ENCODE results near the gene PRR30.
A peak's percentile ranks its signal among the peaks of the same experiment; 100 is the strongest.

PRR30 gene

DNA sequence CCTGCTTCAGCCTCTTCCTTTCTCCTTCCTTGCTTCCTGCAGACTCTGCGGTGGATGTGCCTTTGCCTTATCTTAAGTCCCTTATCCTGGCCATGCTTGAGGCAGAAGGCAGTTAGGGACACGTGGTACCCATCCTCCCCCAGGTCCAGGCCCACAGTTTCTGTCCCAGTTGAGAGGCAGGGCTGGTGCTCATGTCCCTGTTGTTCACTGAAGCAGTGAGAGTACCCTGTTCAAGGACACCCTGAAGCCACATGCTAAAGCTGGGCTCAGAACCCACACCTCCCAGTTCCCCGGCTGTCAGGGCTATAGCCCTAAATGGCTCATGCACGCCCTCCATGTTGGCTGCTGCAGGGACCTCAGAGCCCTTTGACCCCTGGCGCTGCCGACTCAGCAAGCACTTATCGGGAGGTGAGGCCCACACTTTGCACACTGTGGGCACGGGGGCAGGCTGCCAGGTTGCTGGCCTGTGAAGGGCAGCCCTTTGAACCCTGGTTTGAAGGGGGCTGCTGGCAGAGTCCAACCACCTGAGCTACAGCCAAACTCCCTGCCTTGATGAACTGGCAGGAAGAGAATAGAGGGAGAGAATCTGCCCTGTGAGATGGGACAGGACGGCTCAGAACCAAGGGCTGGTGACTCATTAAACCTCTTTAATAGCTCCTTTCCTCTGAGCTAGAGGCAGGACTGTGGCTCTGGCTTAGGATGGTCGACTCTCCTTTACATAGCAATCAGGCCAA lies 46.3 kb downstream of the PRR30 start:
- no peak overlapping the region for H3K4me3 ChIP-seq (ENCODE audit: low read length)
- H3K9ac ChIP-seq (ENCODE audit: low read length): no peak overlapping the region
- H3K36me3 ChIP-seq (ENCODE audit: control insufficient read depth, low read depth, low read length): no peaks in the 10 kb centered on the region
- peaks cover 1% of the 10 kb centered on the region for H3K4me1 ChIP-seq (ENCODE audit: control insufficient read depth, low read depth, low read length)
- H3K27me3 ChIP-seq (ENCODE audit: control insufficient read depth, insufficient read depth, low read length): peaks cover under 1% of the 10 kb centered on the region
- H3K27ac ChIP-seq (ENCODE audit: low read length): no peak overlapping the region
- no peaks in the 10 kb centered on the region for H3K9me3 ChIP-seq (ENCODE audit: control insufficient read depth, low read depth, low read length)

DNA sequence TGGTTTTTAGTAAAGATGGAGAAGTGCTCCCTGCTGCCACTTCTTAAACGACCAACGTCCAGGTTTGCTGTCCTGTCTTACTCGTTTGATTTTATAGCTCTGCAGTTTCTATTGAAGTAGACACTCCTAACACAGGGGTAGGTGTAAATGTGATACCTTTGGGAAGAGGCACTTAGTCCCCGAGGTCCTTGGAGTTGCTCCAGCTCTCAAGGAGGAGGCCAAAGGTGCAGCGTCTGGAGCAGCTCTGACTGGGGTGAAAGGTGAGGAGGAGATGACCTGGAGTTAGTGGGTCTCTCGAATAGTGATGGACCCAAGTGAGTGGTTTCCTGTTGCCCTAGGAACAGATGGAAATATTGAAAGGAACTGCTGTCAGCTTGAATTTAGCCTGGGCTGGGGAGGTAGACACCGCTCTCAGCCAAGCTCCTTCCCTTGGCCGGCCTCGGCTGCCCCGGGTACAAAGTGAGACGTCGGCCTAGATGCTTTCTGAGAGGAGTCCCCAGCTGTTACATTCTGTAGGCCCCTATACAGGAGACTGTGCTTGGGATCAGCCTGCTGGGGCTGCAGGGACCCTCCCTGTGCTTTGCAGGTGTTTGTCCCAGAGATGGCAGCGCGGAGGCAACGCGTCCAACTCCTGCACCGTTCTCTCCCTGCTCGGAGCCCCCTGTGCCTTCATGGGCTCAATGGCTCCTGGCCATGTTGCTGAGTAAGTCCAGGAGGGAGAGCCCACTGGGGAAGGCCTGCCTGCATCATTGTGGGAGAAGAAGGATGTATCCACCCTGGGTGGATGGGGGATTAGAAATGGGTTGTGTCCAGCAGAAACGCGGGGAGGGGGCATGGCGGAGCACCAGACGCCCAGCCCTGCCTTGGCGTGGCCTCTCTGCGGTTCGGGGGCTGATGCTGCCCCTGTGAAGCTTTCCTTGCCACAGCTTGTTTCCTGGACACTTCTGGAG lies 47.2 kb downstream of the PRR30 start:
- Histone ChIP-seq H3K9me3 (ENCODE audit: control insufficient read depth, low read depth, low read length) (no peaks in the 10 kb centered on the region), H3K27ac (ENCODE audit: low read length) (no peak overlapping the region), H3K9ac (ENCODE audit: low read length) (no peak overlapping the region), H3K4me3 (ENCODE audit: low read length) (no peak overlapping the region), H3K4me1 (ENCODE audit: control insufficient read depth, low read depth, low read length) (peaks cover 7% of the 10 kb centered on the region), H3K27me3 (ENCODE audit: control insufficient read depth, insufficient read depth, low read length) (peaks cover 9% of the 10 kb centered on the region), H3K36me3 (ENCODE audit: control insufficient read depth, low read depth, low read length) (no peaks in the 10 kb centered on the region)

DNA sequence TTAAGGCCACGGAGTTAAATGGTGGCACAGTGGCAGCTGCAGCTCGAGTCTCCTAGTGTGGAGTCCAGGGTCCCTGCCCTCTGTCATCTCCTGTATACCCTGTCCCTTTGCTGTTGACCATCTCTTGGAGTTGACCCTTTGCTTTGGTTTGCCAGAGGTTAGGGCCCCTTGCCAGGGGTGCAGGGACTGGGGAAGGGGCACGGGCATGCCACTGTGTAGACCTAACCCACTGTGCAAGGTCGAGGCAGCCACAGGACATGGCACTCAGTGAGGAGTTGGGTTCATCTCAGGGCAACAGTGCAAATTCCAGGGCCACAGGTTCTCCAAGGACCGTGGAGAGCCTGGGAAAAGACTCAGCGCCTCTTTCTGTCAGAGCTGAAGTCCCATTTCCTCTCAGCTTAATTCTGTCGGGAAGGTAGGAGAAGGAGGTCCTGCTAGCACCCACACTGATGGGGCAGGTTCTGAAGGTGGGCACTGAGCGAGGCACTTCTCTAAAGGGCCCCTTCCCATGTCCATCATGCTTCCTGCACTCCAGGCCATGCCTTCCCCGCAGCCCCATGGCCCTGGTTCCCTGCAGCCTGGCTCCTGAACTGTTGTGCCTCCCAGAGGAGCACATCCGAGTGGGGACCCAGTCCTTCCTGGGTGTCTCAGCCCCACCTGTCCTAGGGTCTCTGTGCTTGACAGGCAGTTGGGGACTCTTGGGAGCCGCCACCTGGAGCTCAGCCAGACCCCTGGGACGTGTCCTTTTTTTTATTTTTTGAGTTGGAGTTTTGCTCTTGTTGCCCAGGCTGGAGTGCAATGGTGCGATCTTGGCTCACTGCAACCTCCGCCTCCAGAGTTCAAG lies 49.9 kb downstream of the PRR30 start:
- Histone ChIP-seq H3K27me3 (ENCODE audit: control insufficient read depth, insufficient read depth, low read length) (peaks cover 21% of the 10 kb centered on the region), H3K27ac (ENCODE audit: low read length) (no peak overlapping the region), H3K9me3 (ENCODE audit: control insufficient read depth, low read depth, low read length) (no peaks in the 10 kb centered on the region), H3K4me1 (ENCODE audit: control insufficient read depth, low read depth, low read length) (peaks cover 7% of the 10 kb centered on the region), H3K36me3 (ENCODE audit: control insufficient read depth, low read depth, low read length) (no peaks in the 10 kb centered on the region), H3K9ac (ENCODE audit: low read length) (no peak overlapping the region), H3K4me3 (ENCODE audit: low read length) (no peak overlapping the region)

DNA sequence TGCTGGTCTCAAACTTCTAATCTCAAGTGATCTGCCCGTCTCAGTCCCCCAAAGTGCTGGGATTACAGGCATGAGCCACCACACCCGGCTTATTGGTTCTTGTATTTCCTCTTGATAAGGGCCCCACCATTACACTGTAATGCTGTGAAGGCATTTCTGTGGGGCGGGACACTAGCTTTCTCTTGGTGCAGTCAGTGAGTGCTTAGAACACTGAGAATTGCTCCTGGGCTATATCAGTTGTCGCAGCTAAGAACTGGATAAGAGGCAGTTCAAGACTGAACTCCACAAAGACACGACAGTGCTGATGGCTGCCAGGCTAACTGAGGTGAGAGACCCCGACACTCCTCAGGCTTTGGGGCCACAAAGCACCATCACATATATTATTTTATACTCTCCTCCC lies 50.6 kb downstream of the PRR30 start:
- Histone ChIP-seq H3K9me3 (ENCODE audit: control insufficient read depth, low read depth, low read length) (no peaks in the 10 kb centered on the region), H3K36me3 (ENCODE audit: control insufficient read depth, low read depth, low read length) (no peaks in the 10 kb centered on the region), H3K9ac (ENCODE audit: low read length) (no peak overlapping the region), H3K27ac (ENCODE audit: low read length) (no peak overlapping the region), H3K27me3 (ENCODE audit: control insufficient read depth, insufficient read depth, low read length) (peaks cover 21% of the 10 kb centered on the region), H3K4me1 (ENCODE audit: control insufficient read depth, low read depth, low read length) (peaks cover 7% of the 10 kb centered on the region), H3K4me3 (ENCODE audit: low read length) (no peak overlapping the region)

DNA sequence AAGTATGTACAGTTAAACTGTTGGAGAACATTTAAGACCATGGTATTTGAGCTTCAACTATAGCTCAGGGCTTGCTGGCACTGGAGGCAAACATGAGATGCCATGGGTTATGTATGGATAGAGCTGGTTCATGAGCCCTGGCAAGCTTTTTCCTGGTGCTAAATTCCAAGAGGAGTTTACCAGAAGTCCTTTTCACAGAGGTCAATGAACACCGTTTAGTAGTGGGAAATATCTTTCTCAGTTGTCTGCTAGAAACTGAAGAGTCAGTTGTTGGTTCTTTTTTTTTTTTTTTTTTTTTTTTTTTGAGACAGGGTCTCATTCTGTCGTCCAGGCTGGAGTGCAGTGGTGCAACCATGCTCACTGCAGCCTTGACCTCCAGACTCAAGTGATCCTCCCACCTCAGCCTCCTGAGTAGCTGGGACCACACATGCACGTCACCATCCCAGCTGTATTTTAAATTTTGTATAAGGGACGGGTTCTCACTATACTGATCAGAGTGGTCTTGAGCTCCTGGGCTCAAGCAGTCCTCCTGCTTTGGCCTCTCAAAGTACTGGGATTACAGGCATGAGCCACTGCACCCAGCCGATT lies 51.3 kb downstream of the PRR30 start:
- Histone ChIP-seq H3K4me3 (ENCODE audit: low read length) (peak overlapping the region; percentile 83), H3K36me3 (ENCODE audit: control insufficient read depth, low read depth, low read length) (no peaks in the 10 kb centered on the region), H3K9ac (ENCODE audit: low read length) (no peak overlapping the region), H3K4me1 (ENCODE audit: control insufficient read depth, low read depth, low read length) (peaks cover 7% of the 10 kb centered on the region), H3K27me3 (ENCODE audit: control insufficient read depth, insufficient read depth, low read length) (peaks cover 21% of the 10 kb centered on the region), H3K9me3 (ENCODE audit: control insufficient read depth, low read depth, low read length) (no peaks in the 10 kb centered on the region), H3K27ac (ENCODE audit: low read length) (no peak overlapping the region)

Data from iPS-18a (cell line).